B cell (primary cell): ENCODE measurements around the gene NR1H2.

Experiments
- CTCF ChIP-seq: fragments of 200-600 bp; IDR thresholded peaks from one replicate; pipeline ENCODE4 v1.8.0; 2022; ENCODE audit warnings: antibody characterized with exemption, mild to moderate bottlenecking
- EZH2 ChIP-seq: IDR thresholded peaks from 2 replicates; pipeline ENCODE4 v1.6.1; 2012; ENCODE audit warnings: borderline replicate concordance, low read depth, mild to moderate bottlenecking, moderate library complexity, low read length; ENCODE audit not compliant: insufficient read depth, poor library complexity, severe bottlenecking

- TF ChIP-seq CTCF (no peak), EZH2 (no peak)
Observed at GRCh38 chr19:50415661-50416033, 39.4 kb downstream of the NR1H2 start.
